ENCODE data around the gene GIGYF2.

Gene GIGYF2

GRCh38 chr2:232748038-232748437 lies 50.9 kb downstream of the GIGYF2 start (continued):
- no peak for TF ChIP-seq ZNF610 (tag by site-specific recombination; IDR thresholded peaks at IDR 0.05; ENCODE audit: borderline replicate concordance)
- no peak for TF ChIP-seq PRDM1 (tag by site-specific recombination; IDR thresholded peaks at IDR 0.05)
- TF ChIP-seq ZBTB10 (tag by site-specific recombination; IDR thresholded peaks at IDR 0.05), result no peak
- no peak for TF ChIP-seq BCL6B (tag by site-specific recombination; IDR thresholded peaks at IDR 0.05)
- no peak for TF ChIP-seq ZNF777 (tag by site-specific recombination; IDR thresholded peaks at IDR 0.05; ENCODE audit: borderline replicate concordance)
- no peak for TF ChIP-seq PATZ1 (tag by site-specific recombination; IDR thresholded peaks at IDR 0.05)

- CTCF ChIA-PET, result interaction anchor here (0.8 to 1.2 kb wide), 2 partner anchors 10 to 96 kb away, joined by 3 to 4 read pairs; no protein-coding TSS in a partner anchor
- no peaks in the 10 kb centered on the region for H3K9me3 ChIP-seq (ENCODE audit: control insufficient read depth, insufficient read depth, low read depth, low read length)
- POLR2A ChIA-PET, result no interaction called here
- no peak overlapping the region for H3K4me3 ChIP-seq (ENCODE audit: low read depth, low read length)
- H3K27ac ChIP-seq (ENCODE audit: extremely low read depth, low read depth, low read length), result no peak overlapping the region
- TF ChIP-seq ZNF785 (tag by site-specific recombination; IDR thresholded peaks at IDR 0.05), result no peak
- no peak for TF ChIP-seq GFI1B (tag by site-specific recombination; IDR thresholded peaks at IDR 0.05)
- TF ChIP-seq PRDM1 (tag by site-specific recombination; IDR thresholded peaks at IDR 0.05), result peak; percentile 91
- TF ChIP-seq BCL11B (tag by site-specific recombination; IDR thresholded peaks at IDR 0.05; ENCODE audit: low read depth), result no peak
- H3K4me1 ChIP-seq (ENCODE audit: control insufficient read depth, insufficient read depth, low read length), result no peaks in the 10 kb centered on the region
- peaks cover 53 to 64% of the 10 kb centered on the region in 2 experiments for H3K36me3 ChIP-seq (ENCODE audit: control insufficient read depth in 2 of 2, insufficient read depth in 1 of 2, low read length in 2 of 2)
Observed at GRCh38 chr2:232749331-232749730, 52.2 kb downstream of the GIGYF2 start.

- no peaks in the 10 kb centered on the region for H3K4me1 ChIP-seq (ENCODE audit: control insufficient read depth, insufficient read depth, low read length)
- no peak overlapping the region for H3K27ac ChIP-seq (ENCODE audit: extremely low read depth, low read depth, low read length)
- H3K4me3 ChIP-seq (ENCODE audit: low read depth, low read length), result no peak overlapping the region
- TF ChIP-seq BCL11B (tag by site-specific recombination; IDR thresholded peaks at IDR 0.05; ENCODE audit: low read depth), result no peak
- no peak for TF ChIP-seq ZNF221 (tag by site-specific recombination; IDR thresholded peaks at IDR 0.05; ENCODE audit: borderline replicate concordance)
- TF ChIP-seq ZSCAN16 (tag by site-specific recombination; IDR thresholded peaks at IDR 0.05), result no peak
- no peak for TF ChIP-seq ZNF768 (tag by site-specific recombination; IDR thresholded peaks at IDR 0.05)
- no peak for TF ChIP-seq ZBTB21 (tag by site-specific recombination; IDR thresholded peaks at IDR 0.05)
- no peak for TF ChIP-seq ZNF654 (tag by site-specific recombination; IDR thresholded peaks at IDR 0.05; ENCODE audit: low read depth)
- POLR2A ChIA-PET, result no interaction called here
- H3K9me3 ChIP-seq (ENCODE audit: control insufficient read depth, insufficient read depth, low read depth, low read length), result no peaks in the 10 kb centered on the region
- CTCF ChIA-PET, result interaction anchor here (0.7 to 1.2 kb wide), 2 partner anchors 9 kb away, joined by 3 to 4 read pairs; no protein-coding TSS in a partner anchor
- H3K36me3 ChIP-seq (ENCODE audit: control insufficient read depth in 2 of 2, insufficient read depth in 1 of 2, low read length in 2 of 2), result peaks cover 62 to 66% of the 10 kb centered on the region in 2 experiments
Observed at GRCh38 chr2:232750135-232750671, 53.1 kb downstream of the GIGYF2 start.

Measured in HEK293 (cell line).